Islet of Langerhans (tissue), 1 donor: ENCODE data around the gene CERS5.

ENCODE experiments used
- FAIRE-seq: peaks from one replicate; lab custom pipeline; 2011; peaks lifted over from hg19 to GRCh38; lab: Jason Lieb, UNC

Gene CERS5

DNA sequence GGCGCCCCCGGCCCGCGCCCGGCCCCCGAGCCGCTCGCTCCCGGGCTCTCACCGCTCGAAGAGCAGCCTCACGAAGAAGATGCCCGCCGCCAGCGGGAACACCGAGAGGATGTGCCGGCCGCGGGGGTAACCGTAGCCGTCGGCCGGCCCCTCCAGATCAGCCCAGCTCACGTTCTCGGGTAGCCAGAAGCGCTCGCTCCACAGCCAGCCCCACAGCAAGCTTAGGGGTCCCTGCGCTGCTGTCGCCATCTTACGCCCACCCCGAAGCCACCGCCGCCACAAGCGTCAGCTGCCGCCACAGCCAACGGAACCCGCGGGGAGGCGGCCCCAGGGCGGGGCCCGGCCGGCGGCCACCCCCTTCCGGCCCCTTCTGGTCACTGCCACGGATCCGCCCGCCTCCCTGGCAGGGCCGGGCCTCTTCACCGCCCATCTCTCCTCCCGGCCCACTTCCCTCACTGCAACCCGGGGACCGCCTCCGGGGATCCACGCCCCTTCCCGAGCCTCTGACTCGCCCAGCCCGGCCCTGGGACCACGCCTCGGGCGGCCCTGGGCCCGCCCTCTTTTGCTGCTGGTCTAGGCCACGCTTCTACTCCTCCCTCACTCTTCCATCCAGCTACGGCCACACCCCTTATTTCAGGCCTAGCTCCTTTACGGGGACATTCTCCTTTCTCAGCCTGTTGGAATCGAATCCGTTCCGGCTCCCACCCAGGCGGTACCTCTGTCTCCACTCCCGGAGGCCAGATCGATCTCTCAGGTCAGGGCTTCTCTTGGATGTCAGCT, at the start of gene CERS5:
TSS of gene CERS5 (minus strand) at position 321 of the 780 bp plus-strand sequence. CDS start at position 249, 72 bp downstream.
- FAIRE-seq = no peak

DNA sequence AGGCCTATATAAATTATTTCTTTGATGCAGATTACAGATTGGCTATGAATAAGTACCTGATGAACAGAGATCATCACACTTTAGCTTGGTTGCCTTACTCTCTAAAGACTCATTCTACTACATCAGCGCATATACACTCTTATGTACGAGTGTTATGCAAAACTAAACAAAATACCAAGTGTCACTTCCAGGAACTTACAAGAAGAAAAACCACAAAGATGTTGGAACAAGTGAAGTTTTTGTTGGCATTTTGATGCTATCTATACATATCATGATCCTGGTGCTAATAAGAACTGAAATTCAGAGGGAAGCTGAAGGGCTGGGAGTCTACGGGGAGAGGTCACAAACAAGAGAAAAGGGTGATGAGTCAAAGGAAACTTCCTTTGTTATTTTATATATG, 47.9 kb upstream of the CERS5 start:
- FAIRE-seq = no peak

DNA sequence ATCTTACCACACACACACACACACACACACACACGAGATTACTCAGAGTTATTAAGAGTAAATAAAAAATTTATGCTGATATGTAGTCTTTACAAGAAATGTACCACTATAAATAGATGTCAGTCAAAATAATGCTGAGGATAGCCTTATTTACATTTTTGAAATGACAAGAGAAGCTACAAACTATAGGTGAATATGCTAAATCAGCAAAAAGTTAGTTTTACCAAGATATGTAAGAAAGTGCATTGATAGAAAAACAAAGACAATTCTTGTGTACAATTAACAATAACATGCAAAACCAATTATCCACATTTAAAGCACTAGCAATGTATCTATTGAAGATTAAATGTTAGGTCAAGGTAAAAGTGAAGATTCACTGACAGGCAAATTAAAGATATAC, 46.8 kb upstream of the CERS5 start:
- FAIRE-seq = no peak

DNA sequence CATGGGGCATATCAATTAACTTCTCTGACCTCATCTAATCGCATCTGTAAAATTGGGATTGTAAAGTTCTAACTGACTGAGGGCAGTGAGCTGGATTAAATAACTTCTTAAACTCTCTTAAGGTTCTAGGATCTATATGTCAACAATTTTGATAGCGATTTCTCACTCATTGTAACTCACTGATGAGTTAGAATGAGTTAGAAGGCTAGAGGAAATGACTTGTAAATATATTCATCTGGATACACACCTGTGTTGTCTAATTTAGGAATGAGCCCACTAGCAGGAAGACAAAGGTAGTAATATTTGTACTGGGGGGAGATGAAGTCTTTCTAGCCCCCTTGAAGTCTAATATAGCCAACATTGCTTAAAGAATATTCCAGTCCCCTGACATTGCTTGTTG, 46.3 kb upstream of the CERS5 start:
- no peak for FAIRE-seq

DNA sequence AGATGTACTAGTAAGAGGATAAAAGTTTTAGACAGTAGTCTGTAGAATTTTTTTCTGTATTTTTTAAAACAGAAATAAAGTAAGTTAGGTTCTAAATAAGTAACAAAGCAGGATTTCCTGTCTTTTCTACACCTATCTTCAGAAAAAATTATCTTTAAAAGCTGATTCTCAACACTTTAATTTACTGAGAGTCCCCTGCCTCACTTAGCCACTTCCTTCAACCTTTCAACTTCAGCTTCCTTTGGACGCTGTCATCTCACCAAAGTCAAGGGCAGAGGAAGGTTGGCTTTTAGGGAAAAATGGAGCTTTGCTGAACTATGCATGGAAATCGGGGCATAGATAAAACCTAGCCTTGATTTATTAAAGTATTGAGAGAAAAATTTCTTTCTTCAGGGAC, 44.9 kb upstream of the CERS5 start:
- no peak for FAIRE-seq

- FAIRE-seq = no peak
Measured at GRCh38 chr12:50211392-50212070, 44.4 kb upstream of the CERS5 start.

DNA sequence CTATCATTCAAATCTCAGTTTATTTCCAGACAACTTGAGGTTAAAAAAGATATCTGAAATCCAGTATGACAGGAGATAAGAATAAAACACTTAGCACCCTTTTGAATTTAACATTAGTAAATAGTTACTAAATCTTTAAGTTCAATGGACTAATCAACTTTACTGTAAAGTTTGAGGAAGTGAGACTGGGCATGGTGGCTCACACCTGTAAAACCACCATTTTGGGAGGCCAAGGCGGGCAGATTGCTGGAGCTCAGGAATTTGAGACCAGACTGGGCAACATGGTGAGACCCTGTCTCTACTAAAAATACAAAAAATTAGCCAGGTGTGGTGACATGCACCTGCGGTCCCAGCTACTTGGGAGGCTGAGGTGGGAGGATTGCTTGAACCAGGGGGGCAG, 40.3 kb upstream of the CERS5 start:
- FAIRE-seq = no peak

- no peak for FAIRE-seq
Measured at GRCh38 chr12:50205648-50206047, 38.5 kb upstream of the CERS5 start.

GRCh38 chr12:50203691-50204090, 36.5 kb upstream of the CERS5 start:
- FAIRE-seq = no peak

GRCh38 chr12:50201987-50202521, 34.9 kb upstream of the CERS5 start:
- no peak for FAIRE-seq

GRCh38 chr12:50200552-50201273, 33.5 kb upstream of the CERS5 start:
- FAIRE-seq = no peak

- FAIRE-seq = no peak
Measured at GRCh38 chr12:50198829-50199228, 31.7 kb upstream of the CERS5 start.

GRCh38 chr12:50197297-50197727, 30.1 kb upstream of the CERS5 start:
- no peak for FAIRE-seq

GRCh38 chr12:50196537-50196936, 29.4 kb upstream of the CERS5 start:
- no peak for FAIRE-seq

- FAIRE-seq = no peak
Measured at GRCh38 chr12:50195832-50196231, 28.7 kb upstream of the CERS5 start.

DNA sequence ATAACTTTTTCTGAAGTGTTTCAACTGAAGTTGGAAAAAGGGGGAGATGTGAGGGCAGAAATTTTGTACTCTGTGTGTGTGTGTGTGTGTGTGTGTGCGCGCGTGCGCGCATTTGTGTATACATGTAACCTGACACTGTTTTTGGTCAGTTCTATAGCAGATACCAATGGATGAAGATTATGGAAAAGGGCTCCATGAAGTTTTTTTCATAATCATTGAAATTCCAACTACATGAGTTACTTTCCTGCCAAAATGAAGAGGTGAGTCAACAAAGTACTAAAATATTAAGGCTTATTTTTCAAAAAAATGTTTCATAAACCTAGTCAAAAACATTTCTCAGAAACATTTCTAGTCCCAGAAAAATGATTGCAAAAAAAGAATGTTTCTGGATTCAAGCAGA, 25.7 kb upstream of the CERS5 start:
- no peak for FAIRE-seq

DNA sequence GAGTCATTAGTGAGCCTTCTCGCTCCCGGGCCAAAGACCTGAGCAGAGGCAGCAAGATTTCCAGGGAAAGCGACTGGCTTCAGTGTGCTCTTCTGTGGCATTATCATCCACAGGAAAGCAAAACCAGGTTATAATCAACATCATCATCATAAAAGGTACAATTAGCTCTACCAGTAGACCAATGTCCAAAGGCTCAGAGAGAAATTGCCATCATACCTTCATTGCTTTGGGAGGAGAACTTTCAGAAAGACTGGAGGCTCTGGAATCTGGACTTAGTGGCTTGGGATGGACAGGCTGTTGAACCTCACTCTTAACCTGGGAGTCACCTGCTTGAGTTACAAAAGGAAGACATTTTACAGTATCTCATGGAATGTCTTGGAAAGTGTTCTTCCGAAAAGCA, 25.1 kb upstream of the CERS5 start:
- FAIRE-seq = no peak

GRCh38 chr12:50190859-50191258, 23.7 kb upstream of the CERS5 start:
- no peak for FAIRE-seq

DNA sequence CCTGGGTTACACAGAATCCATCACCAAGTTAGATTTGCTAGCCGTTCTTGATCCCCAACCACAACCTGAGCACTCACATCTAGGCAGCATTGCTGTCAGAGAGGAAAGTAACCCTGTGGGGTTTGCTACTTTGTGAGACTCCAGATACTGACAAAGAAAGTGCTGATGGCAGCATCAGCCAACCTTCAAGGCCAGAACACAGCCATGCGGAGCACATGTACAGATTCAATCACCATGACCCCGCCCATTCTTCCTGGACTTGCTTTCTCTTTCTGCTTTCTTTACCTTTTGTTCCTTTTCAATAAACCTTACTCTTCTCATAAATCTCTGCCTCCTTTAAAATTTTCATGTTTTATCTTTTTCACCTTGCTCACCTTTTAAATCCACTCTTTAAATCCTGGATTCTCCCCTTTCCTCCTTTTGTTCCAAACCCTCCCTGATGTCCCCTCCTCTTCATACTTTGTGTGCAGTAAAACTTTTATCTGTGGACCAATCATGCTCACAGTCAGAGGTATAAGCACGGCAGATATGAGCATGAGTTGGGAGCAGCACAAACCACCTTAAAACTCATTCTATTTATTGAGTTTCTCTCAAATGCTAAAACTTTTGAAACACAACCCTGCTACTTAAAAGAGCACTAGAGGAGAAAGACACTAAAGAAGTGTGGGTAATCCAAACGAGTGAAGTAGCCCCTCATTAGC, 21.9 kb upstream of the CERS5 start:
- no peak for FAIRE-seq

DNA sequence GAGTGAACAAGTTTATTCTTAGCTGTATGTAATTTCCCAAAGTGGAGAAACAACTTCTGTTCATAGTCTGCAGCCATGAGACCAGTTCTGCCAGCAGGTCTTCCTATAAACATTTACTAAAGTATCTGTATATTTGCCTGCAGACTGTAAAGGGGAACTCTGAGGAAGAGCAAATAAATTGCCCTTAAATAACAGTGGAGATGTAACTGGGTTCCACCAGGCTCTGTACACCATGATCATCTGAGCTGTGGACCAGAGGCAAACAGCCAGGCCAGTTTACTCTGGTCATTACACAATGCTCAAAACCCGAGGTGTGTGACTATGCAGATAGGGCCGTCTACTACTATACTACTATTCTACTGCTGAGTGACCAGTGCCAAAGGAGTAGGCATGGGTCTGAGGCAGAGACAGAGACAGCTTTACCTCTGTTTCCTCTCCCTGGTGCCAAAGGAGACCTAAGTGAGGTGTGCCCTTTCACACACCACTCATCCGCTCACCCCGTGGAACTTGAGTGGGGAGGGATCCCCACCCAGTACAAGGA, 21.1 kb upstream of the CERS5 start:
- no peak for FAIRE-seq

DNA sequence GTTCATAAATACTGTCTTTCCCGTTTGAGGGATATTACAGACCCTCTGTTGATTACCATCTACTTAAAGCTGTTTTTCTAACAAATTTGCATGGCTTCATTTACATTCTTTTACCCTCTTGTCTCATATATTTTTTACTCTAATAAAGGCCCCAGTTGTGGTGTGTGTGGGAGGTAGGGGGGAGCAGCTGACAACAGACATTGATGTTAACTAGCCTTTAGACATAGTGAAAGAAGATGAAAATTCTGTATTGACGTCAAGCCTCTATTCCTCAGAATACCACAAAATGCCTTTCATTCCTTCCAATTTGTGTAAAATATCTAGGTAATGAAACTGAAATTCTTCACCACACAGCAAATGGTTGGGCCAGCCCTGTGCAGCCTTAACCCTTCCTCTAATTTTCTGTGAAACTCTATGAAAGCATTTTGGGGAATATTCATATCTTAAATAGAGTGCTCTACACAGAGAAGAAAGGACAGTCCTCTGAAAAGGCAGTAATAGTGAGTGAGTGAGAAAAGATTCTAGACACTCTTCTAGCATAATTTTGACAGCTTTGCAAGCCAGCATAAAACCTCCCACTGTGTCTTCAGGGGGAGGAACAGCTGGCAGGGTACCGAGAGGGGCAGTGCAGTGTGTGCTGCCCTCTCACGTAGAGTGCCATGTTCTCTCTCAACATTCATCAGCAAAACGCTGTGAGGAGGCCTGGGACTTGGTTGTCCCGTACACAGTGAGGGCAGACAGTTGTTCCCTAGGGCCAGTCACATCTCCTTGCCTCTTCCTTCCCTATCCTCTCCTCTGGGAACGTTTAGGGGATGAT, 20.1 kb upstream of the CERS5 start:
- FAIRE-seq = no peak
